H54 (cell line): ENCODE measurements around the gene GRIN2D.

Source experiments
- DNase-seq: peaks from one replicate; pipeline ENCODE4 v3.0.0; 2011; ENCODE audit warnings: low spot score, mixed read lengths; ENCODE audit not compliant: insufficient read length
- FAIRE-seq: peaks from 3 replicates; lab custom pipeline; 2011; peaks lifted over from hg19 to GRCh38; lab: Jason Lieb, UNC
- POLR2A ChIP-seq: IDR thresholded peaks from 2 replicates; pipeline ENCODE4 v1.6.1; 2011; ENCODE audit warnings: low read depth, mild to moderate bottlenecking, low read length

The GRIN2D gene

DNA sequence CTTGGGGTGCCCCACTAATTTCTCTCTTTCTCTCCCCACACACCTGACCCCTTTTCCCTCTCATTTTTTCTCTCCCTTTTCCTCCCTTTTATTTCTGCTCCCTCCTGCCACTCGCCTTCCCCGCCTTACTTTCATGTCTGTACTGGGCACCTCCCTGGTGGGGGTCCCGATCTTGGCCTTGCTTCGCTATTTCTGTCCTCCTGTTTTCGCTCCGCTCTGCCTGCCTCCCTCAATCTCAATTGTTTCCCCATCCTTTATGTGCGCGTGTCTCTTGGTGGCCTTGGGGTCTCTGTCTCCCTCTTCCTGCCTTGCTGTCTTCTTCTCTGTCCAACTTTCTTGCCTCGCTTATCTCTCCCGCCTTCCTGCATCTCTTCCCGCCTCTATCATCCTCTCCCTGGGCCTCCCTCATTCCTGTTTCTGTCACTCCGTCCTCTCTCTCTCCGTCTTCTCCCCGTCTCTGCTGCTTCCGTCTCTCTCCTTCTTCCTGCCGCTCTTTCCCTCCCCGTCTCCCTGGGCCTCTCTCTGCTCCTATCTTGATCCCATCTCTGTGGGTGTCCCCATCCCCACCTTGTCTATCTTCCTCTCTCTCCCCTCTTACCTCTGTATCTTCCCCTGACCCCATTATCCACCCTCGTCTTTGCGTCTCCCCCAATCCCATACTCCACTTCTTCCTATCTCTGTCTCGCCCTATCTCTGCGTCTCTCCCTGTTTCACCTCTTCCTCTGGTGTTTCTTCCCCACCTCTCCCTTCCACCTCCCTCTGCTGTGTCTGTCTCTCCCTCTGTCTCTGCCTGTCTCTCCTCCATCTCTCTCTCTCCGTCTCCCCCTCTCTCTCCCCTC lies 4.0 kb downstream of the GRIN2D start:
- no peak for DNase-seq
- no peak for TF ChIP-seq POLR2A
- no peak for FAIRE-seq

GRCh38 chr19:48398102-48398374 lies 4.6 kb downstream of the GRIN2D start:
- DNase-seq: no peak
- no peak for TF ChIP-seq POLR2A
- FAIRE-seq: no peak

GRCh38 chr19:48398375-48399235 lies 5.1 kb downstream of the GRIN2D start:
- no peak for DNase-seq
- no peak for TF ChIP-seq POLR2A
- FAIRE-seq: no peak

GRCh38 chr19:48400018-48400742 lies 6.7 kb downstream of the GRIN2D start:
- peak; percentile 90 for DNase-seq
- no peak for TF ChIP-seq POLR2A
- peak; percentile 93 for FAIRE-seq

- FAIRE-seq: no peak
- no peak for TF ChIP-seq POLR2A
- no peak for DNase-seq
Measured at GRCh38 chr19:48401287-48401686, 7.8 kb downstream of the GRIN2D start.

- TF ChIP-seq POLR2A: no peak
- peak; percentile 48 for FAIRE-seq
- peak; percentile 73 for DNase-seq
Measured at GRCh38 chr19:48403606-48404005, 10.1 kb downstream of the GRIN2D start.

DNA sequence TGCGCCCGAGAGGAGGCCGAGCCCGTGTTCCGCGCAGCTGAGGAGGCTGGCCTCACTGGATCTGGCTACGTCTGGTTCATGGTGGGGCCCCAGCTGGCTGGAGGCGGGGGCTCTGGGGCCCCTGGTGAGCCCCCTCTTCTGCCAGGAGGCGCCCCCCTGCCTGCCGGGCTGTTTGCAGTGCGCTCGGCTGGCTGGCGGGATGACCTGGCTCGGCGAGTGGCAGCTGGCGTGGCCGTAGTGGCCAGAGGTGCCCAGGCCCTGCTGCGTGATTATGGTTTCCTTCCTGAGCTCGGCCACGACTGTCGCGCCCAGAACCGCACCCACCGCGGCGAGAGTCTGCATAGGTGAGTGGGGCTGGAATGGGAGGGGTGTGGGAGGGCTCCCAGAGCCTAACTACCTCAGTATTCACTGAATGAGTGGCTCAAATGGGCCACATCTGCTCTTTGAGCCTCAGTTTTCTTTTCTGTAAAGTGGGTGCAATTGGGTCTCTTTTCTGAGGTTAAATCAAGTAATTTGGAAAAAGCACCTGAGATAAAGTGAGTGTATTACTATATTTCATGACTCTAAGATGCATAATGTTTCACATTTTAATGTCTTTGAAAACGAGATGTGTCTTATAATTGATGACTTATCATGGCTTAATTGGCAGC lies 11.7 kb downstream of the GRIN2D start:
- FAIRE-seq: no peak
- TF ChIP-seq POLR2A: no peak
- no peak for DNase-seq

DNA sequence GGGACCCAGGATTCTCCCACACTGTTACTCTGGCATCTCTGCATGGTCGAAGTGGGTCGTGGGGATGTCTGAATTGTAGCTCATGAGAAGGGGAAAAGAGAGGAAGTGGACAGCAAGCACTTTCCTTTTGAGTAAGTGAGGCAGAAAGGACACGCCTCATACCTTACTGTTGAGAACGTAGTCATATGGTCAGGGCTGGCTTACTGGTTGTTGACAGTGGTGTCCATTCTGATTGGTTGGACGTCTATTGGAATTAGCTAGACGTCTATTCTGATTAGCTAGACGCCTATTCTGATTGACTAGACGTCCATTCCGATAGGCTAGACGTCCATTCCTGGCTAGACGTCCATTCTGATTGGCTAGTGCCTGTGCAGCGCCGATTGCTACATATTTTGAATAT lies 12.4 kb downstream of the GRIN2D start:
- no peak for TF ChIP-seq POLR2A
- FAIRE-seq: no peak
- no peak for DNase-seq

DNA sequence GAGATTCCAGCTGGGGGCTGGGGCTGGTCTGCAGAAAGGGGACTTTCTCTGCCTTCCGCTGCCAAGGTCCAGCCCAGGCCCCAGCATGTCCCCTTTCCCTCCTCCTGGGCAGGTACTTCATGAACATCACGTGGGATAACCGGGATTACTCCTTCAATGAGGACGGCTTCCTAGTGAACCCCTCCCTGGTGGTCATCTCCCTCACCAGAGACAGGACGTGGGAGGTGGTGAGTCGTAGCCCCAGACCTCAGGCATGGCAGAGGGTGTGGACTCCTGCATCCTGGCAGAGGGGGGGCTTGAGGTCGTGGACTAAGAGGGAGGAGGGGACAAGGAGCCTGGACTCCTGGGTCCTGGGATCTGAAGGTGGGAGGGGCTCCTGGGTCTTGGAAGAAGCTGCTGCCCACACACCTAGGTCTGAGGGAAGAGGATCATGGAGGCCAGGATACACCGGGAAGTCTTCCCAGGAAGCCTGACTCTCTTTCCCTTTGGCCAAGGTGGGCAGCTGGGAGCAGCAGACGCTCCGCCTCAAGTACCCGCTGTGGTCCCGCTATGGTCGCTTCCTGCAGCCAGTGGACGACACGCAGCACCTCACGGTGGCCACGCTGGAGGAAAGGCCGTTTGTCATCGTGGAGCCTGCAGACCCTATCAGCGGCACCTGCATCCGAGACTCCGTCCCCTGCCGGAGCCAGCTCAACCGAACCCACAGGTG lies 20.6 kb downstream of the GRIN2D start:
- DNase-seq (no peak), FAIRE-seq (no peak)
- TF ChIP-seq POLR2A: no peak

GRCh38 chr19:48415395-48415794 lies 21.9 kb downstream of the GRIN2D start:
- FAIRE-seq: no peak

DNA sequence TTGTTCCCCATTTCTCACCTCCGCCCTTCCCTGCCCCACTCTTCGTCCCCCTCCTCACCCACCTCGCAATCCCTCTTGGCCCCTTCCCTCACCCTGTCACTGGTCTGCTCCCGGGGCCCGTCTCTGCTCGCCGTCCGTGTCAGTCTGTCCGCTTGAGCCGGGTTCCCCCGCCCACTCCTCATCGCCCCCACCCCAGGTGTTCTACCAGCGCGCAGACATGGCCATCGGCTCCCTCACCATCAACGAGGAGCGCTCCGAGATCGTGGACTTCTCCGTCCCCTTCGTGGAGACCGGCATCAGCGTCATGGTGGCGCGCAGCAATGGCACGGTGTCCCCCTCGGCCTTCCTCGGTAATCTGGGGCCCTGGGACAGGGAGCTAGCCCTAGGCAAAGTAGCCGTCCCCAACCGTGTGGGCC lies 22.3 kb downstream of the GRIN2D start:
- no peak for DNase-seq
- FAIRE-seq: no peak
- no peak for TF ChIP-seq POLR2A

More at GRCh38 chr19:48415395-48415794, 21.9 kb downstream of the GRIN2D start:
- DNase-seq: no peak
- no peak for TF ChIP-seq POLR2A

GRCh38 chr19:48417421-48417820 lies 24.0 kb downstream of the GRIN2D start:
- no peak for FAIRE-seq
- no peak for DNase-seq
- TF ChIP-seq POLR2A: no peak
